Rectal smooth muscle tissue (tissue), 1 donor: ENCODE data around the gene RAB11FIP4.

Experiments
- H3K27ac ChIP-seq: one replicate; pipeline ENCODE4 v1.7.0; 2013; ENCODE audit warnings: low read depth, low read length, inconsistent platforms
- H3K27me3 ChIP-seq: one replicate; pipeline ENCODE4 v1.7.0; 2013; ENCODE audit warnings: low read length; ENCODE audit not compliant: control insufficient read depth, insufficient read depth
- H3K36me3 ChIP-seq: one replicate; pipeline ENCODE4 v1.7.0; 2013; ENCODE audit warnings: low read length; ENCODE audit not compliant: control insufficient read depth, insufficient read depth
- H3K4me1 ChIP-seq: one replicate; pipeline ENCODE4 v1.7.0; 2013; ENCODE audit warnings: low read length; ENCODE audit not compliant: control insufficient read depth, insufficient read depth
- H3K4me3 ChIP-seq: one replicate; pipeline ENCODE4 v1.7.0; 2013; ENCODE audit warnings: low read length
- H3K9ac ChIP-seq: one replicate; pipeline ENCODE4 v1.7.0; 2013; ENCODE audit warnings: low read length

The RAB11FIP4 gene

GRCh38 chr17:31515267-31515666 is 123.8 kb downstream of the RAB11FIP4 start:
- H3K27me3 ChIP-seq = no peaks in the 10 kb centered on the region
- no peak overlapping the region for H3K4me3 ChIP-seq
- H3K27ac ChIP-seq = no peak overlapping the region
- no peaks in the 10 kb centered on the region for H3K4me1 ChIP-seq
- no peak overlapping the region for H3K9ac ChIP-seq
- no peaks in the 10 kb centered on the region for H3K36me3 ChIP-seq

- Histone ChIP-seq H3K36me3 (no peaks in the 10 kb centered on the region), H3K9ac (no peak overlapping the region), H3K27ac (no peak overlapping the region)
These were observed 126.0 kb downstream of the RAB11FIP4 start for GRCh38 chr17:31517524-31517923.

DNA sequence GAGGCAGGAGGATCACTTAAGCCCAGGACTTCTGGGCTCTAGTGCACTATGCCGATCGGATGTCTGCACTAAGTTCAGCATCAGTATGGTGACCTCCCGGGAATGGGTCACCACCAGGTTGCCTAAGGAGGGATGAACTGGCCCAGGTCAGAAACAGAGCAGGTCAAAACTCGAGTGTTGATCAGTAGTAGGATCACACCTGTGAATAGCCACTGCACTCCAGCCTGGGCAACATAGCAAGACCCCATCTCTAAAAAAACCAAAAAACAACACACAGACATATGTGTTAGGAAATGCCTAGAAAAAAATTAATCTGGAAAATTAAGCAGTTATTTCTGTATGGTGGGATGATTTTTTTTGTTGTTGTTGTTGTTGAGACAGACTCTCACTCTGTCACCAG is 127.0 kb downstream of the RAB11FIP4 start:
- Histone ChIP-seq H3K27me3 (no peaks in the 10 kb centered on the region), H3K4me3 (no peak overlapping the region), H3K36me3 (no peaks in the 10 kb centered on the region), H3K4me1 (no peaks in the 10 kb centered on the region), H3K9ac (no peak overlapping the region), H3K27ac (no peak overlapping the region)

More at GRCh38 chr17:31517524-31517923, 126.0 kb downstream of the RAB11FIP4 start:
- no peaks in the 10 kb centered on the region for H3K4me1 ChIP-seq
- H3K4me3 ChIP-seq = no peak overlapping the region
- no peaks in the 10 kb centered on the region for H3K27me3 ChIP-seq

GRCh38 chr17:31521632-31522283 is 130.3 kb downstream of the RAB11FIP4 start:
- no peak overlapping the region for H3K9ac ChIP-seq
- no peak overlapping the region for H3K27ac ChIP-seq

GRCh38 chr17:31522284-31522931 is 130.9 kb downstream of the RAB11FIP4 start:
- H3K27me3 ChIP-seq = no peaks in the 10 kb centered on the region
- no peaks in the 10 kb centered on the region for H3K4me1 ChIP-seq
- no peak overlapping the region for H3K9ac ChIP-seq
- H3K27ac ChIP-seq = no peak overlapping the region
- H3K4me3 ChIP-seq = no peak overlapping the region
- H3K36me3 ChIP-seq = no peaks in the 10 kb centered on the region

More at GRCh38 chr17:31521632-31522283, 130.3 kb downstream of the RAB11FIP4 start:
- H3K27me3 ChIP-seq = no peaks in the 10 kb centered on the region
- H3K4me3 ChIP-seq = no peak overlapping the region
- no peaks in the 10 kb centered on the region for H3K4me1 ChIP-seq
- no peaks in the 10 kb centered on the region for H3K36me3 ChIP-seq

- Histone ChIP-seq H3K36me3 (no peaks in the 10 kb centered on the region), H3K4me3 (no peak overlapping the region), H3K27me3 (no peaks in the 10 kb centered on the region), H3K4me1 (no peaks in the 10 kb centered on the region), H3K27ac (no peak overlapping the region), H3K9ac (no peak overlapping the region)
These were observed 131.6 kb downstream of the RAB11FIP4 start for GRCh38 chr17:31522987-31523495.

- Histone ChIP-seq H3K36me3 (no peaks in the 10 kb centered on the region), H3K4me3 (no peak overlapping the region), H3K9ac (no peak overlapping the region), H3K4me1 (no peaks in the 10 kb centered on the region), H3K27ac (no peak overlapping the region), H3K27me3 (no peaks in the 10 kb centered on the region)
These were observed 132.6 kb downstream of the RAB11FIP4 start for GRCh38 chr17:31523862-31524730.

GRCh38 chr17:31524926-31525800 is 133.7 kb downstream of the RAB11FIP4 start:
- no peaks in the 10 kb centered on the region for H3K4me1 ChIP-seq
- H3K27ac ChIP-seq = no peak overlapping the region
- no peak overlapping the region for H3K9ac ChIP-seq
- no peaks in the 10 kb centered on the region for H3K36me3 ChIP-seq
- H3K4me3 ChIP-seq = no peak overlapping the region
- H3K27me3 ChIP-seq = no peaks in the 10 kb centered on the region

GRCh38 chr17:31525801-31526549 is 134.5 kb downstream of the RAB11FIP4 start:
- H3K27ac ChIP-seq = no peak overlapping the region
- peaks cover 4% of the 10 kb centered on the region for H3K36me3 ChIP-seq
- H3K27me3 ChIP-seq = no peaks in the 10 kb centered on the region
- no peak overlapping the region for H3K4me3 ChIP-seq
- H3K4me1 ChIP-seq = no peaks in the 10 kb centered on the region
- H3K9ac ChIP-seq = no peak overlapping the region

DNA sequence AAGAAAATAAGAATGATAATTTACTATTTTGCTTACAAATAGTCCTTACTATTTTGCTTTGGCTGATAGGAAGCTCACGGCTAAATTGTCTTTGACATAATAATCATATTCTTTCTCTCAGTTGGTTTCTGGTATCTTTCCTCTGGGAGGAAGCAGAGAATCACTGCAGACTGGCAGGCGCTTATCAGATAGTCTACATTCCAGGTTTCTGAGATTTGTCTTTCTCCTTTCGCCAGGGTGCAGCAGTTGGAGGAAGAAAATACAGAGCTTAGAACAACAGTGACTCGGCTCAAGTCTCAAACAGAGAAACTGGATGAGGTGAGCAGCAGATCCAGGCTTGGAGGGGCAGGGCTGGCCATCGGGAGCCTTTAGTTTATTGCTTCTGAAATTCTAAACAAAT is 136.1 kb downstream of the RAB11FIP4 start:
- no peak overlapping the region for H3K9ac ChIP-seq
- H3K4me1 ChIP-seq = no peaks in the 10 kb centered on the region
- no peaks in the 10 kb centered on the region for H3K27me3 ChIP-seq
- no peak overlapping the region for H3K4me3 ChIP-seq
- no peak overlapping the region for H3K27ac ChIP-seq
- H3K36me3 ChIP-seq = peaks cover 4% of the 10 kb centered on the region

DNA sequence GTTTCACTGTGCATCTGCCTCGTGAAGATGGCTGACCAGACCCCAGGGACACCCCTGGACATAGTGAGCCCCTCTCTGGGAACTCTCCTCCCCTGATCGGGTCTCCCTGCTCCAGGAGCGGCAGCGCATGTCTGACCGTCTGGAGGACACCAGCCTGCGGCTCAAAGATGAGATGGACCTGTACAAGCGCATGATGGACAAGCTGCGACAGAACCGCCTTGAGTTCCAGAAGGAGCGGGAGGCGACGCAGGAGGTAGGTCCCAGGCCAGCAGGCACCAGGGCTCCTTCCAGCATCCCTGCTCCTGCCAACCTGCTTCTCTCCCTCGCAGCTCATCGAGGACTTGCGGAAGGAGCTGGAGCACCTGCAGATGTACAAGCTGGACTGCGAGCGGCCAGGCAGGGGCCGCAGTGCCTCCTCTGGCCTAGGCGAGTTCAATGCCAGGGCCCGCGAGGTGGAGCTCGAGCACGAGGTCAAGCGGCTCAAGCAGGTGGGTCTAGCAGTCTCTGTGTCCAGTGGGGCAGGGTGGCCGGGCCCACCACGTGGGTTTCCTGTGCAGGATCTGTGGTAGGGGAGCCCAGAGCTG is 136.9 kb downstream of the RAB11FIP4 start:
- Histone ChIP-seq H3K27me3 (no peaks in the 10 kb centered on the region), H3K4me1 (no peaks in the 10 kb centered on the region), H3K4me3 (no peak overlapping the region), H3K9ac (no peak overlapping the region), H3K36me3 (peaks cover 4% of the 10 kb centered on the region), H3K27ac (no peak overlapping the region)
